ENCODE measurements around the gene FEZF1.

Gene FEZF1

DNA sequence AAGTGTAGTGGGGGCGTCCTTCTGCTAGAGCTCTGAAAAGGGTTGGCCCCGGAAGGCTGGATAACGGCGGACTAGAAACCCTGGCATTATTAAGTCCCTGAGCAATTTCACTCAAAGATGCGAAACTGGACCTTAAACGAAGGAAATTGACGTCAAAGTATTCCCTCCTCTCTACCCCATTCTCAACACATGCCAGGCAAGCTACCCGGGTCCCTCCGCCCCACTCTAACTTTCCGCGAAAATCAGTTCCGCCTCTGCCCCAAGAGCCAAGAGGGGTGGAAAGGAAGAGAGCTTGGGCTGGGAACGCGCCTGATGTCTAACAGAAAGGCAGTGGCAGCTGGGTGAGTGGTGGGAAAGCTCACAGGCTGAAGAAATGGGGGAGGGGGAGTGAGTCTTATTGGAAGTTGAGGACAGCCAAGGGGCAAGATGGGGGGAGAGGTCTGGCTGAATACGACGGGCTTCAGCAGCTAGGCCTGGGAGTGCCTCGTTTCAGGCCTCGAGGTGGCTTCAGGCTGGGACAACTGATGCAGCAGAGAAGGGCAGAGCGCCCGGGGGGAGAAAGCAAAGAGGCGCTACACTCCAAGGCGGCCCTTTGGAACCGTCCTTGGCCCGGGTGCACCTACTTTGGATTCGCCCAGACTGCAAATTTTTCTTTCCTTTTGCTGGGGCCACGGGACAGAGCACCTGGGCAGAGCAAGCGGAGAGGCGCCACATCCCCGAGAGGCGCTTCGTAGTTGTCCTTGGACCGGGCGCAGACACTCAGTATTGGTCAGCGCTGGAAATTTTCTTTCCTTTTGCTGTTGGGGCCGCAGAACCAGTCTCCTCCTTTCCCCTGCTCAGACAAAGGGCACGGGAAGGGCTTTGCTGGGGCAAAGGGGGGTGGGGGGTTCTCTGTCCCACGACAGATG, 2.0 kb upstream of the FEZF1 start:
- Histone ChIP-seq H3K9ac (ENCODE audit: low read length) (peak overlapping the region; percentile 37), H3K27me3 (ENCODE audit: control insufficient read depth, insufficient read depth, low read length) (peaks cover 99% of the 10 kb centered on the region), H3K4me3 (ENCODE audit: low read length) (peak overlapping the region; percentile 76)

DNA sequence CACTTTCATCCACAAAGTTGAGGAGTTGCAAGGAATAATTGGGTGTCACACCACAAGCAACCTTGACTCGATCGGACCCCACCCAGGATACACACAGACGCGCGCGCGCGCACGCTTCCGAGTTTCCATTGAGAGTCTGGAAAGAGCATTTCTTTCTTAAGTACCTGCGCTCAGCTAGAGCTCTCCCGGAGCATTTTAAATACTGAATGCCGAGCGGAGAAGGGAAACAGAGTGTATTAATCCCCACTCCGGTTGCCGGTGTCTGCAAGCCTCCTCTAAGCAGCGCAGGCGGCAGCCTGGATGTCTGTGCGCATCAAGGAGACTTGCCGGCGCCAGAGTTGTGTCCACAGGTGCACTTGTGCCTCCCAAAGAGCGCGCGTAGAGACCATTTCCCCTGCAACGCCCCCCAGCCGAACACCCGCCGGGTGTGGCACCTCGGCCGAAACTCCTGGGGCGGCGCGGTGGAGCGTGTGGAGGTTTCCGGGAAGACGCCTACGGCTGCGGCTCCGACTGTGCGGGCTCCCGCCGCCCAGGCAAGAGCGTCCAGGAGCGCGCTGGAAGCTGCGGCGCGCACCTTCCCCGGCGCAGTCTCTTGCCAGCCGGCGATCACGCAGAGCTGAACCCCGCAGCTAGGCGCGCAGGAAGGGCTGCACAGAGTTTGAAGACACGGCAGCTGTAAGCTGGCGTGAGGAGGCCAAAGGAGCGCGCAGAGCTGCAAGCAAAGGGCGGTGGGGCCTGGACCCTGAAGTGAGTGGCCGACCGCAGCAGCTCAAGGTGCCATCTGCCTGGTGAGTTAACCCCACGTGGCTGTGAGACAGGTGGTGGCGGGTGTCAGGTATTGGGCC, 1.1 kb upstream of the FEZF1 start:
- Histone ChIP-seq H3K36me3 (ENCODE audit: control insufficient read depth, low read depth, low read length) (no peaks in the 10 kb centered on the region), H3K4me1 (ENCODE audit: control insufficient read depth, low read depth, low read length) (peaks cover 40% of the 10 kb centered on the region), H3K9me3 (ENCODE audit: control insufficient read depth, low read depth, low read length) (no peaks in the 10 kb centered on the region), H3K27ac (ENCODE audit: low read length) (no peak overlapping the region), H3K4me3 (ENCODE audit: low read length) (peak overlapping the region; percentile 76), H3K27me3 (ENCODE audit: control insufficient read depth, insufficient read depth, low read length) (peaks cover 99% of the 10 kb centered on the region), H3K9ac (ENCODE audit: low read length) (peak overlapping the region; percentile 9)

More for the DNA sequence above, 2.0 kb upstream of the FEZF1 start:
- Histone ChIP-seq H3K27ac (ENCODE audit: low read length) (no peak overlapping the region), H3K9me3 (ENCODE audit: control insufficient read depth, low read depth, low read length) (no peaks in the 10 kb centered on the region), H3K4me1 (ENCODE audit: control insufficient read depth, low read depth, low read length) (peaks cover 45% of the 10 kb centered on the region), H3K36me3 (ENCODE audit: control insufficient read depth, low read depth, low read length) (no peaks in the 10 kb centered on the region)

DNA sequence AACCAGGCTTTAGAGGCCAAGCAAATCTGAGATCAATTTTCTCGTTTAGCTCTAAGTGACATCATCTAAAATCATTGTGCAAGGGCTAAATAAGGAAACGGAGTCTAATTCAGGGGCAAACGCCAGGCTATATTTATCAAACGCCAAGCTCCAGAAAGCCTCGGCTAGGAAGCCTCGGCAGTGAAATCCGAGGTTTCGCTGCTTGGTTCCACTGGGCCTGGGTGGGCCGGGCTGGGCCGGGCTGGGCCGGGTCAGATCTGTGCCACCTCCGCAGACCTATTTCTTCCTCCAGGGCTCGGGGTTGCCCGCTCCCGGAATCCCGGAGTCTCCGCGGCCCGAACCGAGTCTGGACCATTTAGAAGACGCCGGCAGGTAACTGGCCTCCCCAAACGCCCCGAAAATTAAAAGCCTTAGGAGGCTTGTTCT, 459 bp upstream of the FEZF1 start:
- H3K27ac ChIP-seq (ENCODE audit: low read length) = no peak overlapping the region
- H3K4me3 ChIP-seq (ENCODE audit: low read length) = peak overlapping the region; percentile 76
- peak overlapping the region; percentile 9 for H3K9ac ChIP-seq (ENCODE audit: low read length)
- no peaks in the 10 kb centered on the region for H3K9me3 ChIP-seq (ENCODE audit: control insufficient read depth, low read depth, low read length)
- no peaks in the 10 kb centered on the region for H3K36me3 ChIP-seq (ENCODE audit: control insufficient read depth, low read depth, low read length)
- peaks cover 44% of the 10 kb centered on the region for H3K4me1 ChIP-seq (ENCODE audit: control insufficient read depth, low read depth, low read length)
- H3K27me3 ChIP-seq (ENCODE audit: control insufficient read depth, insufficient read depth, low read length) = peaks cover 100% of the 10 kb centered on the region

- H3K36me3 ChIP-seq (ENCODE audit: control insufficient read depth, low read depth, low read length) = no peaks in the 10 kb centered on the region
- H3K27me3 ChIP-seq (ENCODE audit: control insufficient read depth, insufficient read depth, low read length) = peaks cover 100% of the 10 kb centered on the region
- peaks cover 35% of the 10 kb centered on the region for H3K4me1 ChIP-seq (ENCODE audit: control insufficient read depth, low read depth, low read length)
- H3K9me3 ChIP-seq (ENCODE audit: control insufficient read depth, low read depth, low read length) = no peaks in the 10 kb centered on the region
- H3K9ac ChIP-seq (ENCODE audit: low read length) = peak overlapping the region; percentile 9
- H3K27ac ChIP-seq (ENCODE audit: low read length) = no peak overlapping the region
- H3K4me3 ChIP-seq (ENCODE audit: low read length) = peak overlapping the region; percentile 76
Observed at GRCh38 chr7:122303531-122304318, 825 bp downstream of the FEZF1 start.

GRCh38 chr7:122302761-122303530, 1.6 kb downstream of the FEZF1 start:
- Histone ChIP-seq H3K4me3 (ENCODE audit: low read length) (peak overlapping the region; percentile 76), H3K4me1 (ENCODE audit: control insufficient read depth, low read depth, low read length) (peaks cover 28% of the 10 kb centered on the region), H3K9me3 (ENCODE audit: control insufficient read depth, low read depth, low read length) (no peaks in the 10 kb centered on the region), H3K36me3 (ENCODE audit: control insufficient read depth, low read depth, low read length) (no peaks in the 10 kb centered on the region), H3K9ac (ENCODE audit: low read length) (no peak overlapping the region), H3K27me3 (ENCODE audit: control insufficient read depth, insufficient read depth, low read length) (peaks cover 100% of the 10 kb centered on the region), H3K27ac (ENCODE audit: low read length) (no peak overlapping the region)

DNA sequence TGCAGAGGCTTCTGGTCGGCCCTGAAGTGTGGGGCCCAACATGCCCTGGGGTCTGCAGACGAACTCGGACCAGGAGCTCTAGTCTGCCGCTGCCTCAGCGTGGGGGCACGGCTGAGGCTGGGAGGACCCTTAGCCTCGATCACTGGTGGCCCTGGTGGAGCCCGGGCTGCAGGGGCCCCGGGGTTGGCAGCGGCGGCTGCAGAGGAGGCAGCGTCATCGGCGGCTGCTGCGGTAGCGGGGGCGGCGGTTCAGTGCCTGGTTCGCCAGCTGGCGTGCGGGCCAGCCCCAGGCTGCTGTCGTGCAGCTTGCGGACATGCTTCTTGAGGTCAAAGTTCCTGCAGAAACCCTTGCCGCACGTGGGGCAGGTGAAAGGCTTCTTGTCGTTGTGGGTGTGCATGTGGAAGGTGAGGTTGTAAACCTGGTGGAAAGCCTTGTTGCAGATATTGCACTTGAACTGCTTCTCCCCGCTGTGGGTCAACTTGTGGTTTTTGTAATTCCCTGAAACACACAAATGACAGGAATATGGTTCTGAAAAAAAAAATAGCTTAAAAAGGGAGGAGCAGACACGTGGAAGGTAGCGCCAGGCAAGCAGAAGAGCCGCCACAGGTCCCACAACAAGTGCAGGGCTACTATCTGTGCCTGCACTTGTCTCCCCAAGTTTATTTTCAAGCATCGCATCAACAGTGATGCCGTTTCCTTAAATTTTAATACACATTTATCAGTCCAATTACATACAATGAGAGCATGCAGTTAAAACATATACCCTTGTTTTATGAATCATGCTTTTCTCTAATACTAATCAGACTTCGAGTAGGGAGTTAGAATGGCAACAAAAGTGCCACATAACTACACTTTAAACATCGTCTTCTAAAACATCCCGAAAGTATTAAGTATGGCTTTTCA, 2.4 kb downstream of the FEZF1 start:
- Histone ChIP-seq H3K9ac (ENCODE audit: low read length) (no peak overlapping the region), H3K4me3 (ENCODE audit: low read length) (peak overlapping the region; percentile 76), H3K27ac (ENCODE audit: low read length) (no peak overlapping the region), H3K9me3 (ENCODE audit: control insufficient read depth, low read depth, low read length) (no peaks in the 10 kb centered on the region), H3K27me3 (ENCODE audit: control insufficient read depth, insufficient read depth, low read length) (peaks cover 100% of the 10 kb centered on the region), H3K36me3 (ENCODE audit: control insufficient read depth, low read depth, low read length) (no peaks in the 10 kb centered on the region), H3K4me1 (ENCODE audit: control insufficient read depth, low read depth, low read length) (peaks cover 21% of the 10 kb centered on the region)

DNA sequence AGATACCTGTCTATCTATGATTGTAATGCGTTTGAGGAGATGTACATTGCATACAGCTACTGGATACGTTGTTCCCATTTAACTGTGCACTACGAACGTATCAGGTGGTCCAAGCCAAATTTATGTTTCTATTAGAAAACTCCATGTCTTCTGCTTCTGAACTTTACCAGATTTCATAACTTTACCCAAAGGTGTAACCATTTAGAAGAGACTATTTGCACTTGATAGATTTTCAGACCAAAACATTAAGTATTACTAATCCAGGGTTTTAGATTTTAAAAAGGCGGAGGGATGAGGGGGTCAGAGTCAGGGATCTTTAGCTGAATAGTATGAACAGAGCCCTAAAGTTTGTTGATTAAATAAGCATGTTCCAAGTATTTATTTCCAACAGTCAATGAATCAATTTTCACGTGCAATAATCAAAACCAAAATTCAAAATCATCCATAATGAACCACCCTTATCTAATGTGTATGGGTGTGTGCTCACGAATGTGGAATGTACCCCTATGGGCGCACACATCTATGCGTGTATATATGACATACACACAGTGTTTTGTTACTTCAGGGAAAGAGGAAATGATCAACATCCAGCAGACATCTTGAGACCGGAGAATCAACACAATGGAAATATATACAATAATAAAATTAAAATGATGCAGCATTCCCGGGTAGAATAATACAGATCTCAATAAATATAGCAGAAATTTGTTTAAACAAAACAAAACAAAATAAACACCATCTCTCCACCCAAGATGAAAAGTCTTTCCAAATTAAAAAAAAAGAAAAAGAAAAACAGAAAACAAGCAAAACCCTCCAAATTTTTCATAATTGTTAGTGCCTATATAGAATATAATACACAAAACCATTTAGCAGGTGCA, 3.4 kb downstream of the FEZF1 start:
- Histone ChIP-seq H3K36me3 (ENCODE audit: control insufficient read depth, low read depth, low read length) (no peaks in the 10 kb centered on the region), H3K9me3 (ENCODE audit: control insufficient read depth, low read depth, low read length) (no peaks in the 10 kb centered on the region), H3K9ac (ENCODE audit: low read length) (no peak overlapping the region), H3K27me3 (ENCODE audit: control insufficient read depth, insufficient read depth, low read length) (peaks cover 93% of the 10 kb centered on the region), H3K27ac (ENCODE audit: low read length) (no peak overlapping the region), H3K4me1 (ENCODE audit: control insufficient read depth, low read depth, low read length) (peaks cover 19% of the 10 kb centered on the region), H3K4me3 (ENCODE audit: low read length) (peak overlapping the region; percentile 76)

- Histone ChIP-seq H3K9ac (ENCODE audit: low read length) (peak overlapping the region; percentile 18), H3K36me3 (ENCODE audit: control insufficient read depth, low read depth, low read length) (no peaks in the 10 kb centered on the region), H3K4me1 (ENCODE audit: control insufficient read depth, low read depth, low read length) (peaks cover 19% of the 10 kb centered on the region), H3K4me3 (ENCODE audit: low read length) (peak overlapping the region; percentile 76), H3K27ac (ENCODE audit: low read length) (no peak overlapping the region), H3K9me3 (ENCODE audit: control insufficient read depth, low read depth, low read length) (no peaks in the 10 kb centered on the region), H3K27me3 (ENCODE audit: control insufficient read depth, insufficient read depth, low read length) (peaks cover 84% of the 10 kb centered on the region)
Observed at GRCh38 chr7:122300211-122300932, 4.2 kb downstream of the FEZF1 start.

- Histone ChIP-seq H3K27me3 (ENCODE audit: control insufficient read depth, insufficient read depth, low read length) (peaks cover 78% of the 10 kb centered on the region), H3K9ac (ENCODE audit: low read length) (peak overlapping the region; percentile 12), H3K9me3 (ENCODE audit: control insufficient read depth, low read depth, low read length) (no peaks in the 10 kb centered on the region), H3K4me3 (ENCODE audit: low read length) (peak overlapping the region; percentile 76), H3K27ac (ENCODE audit: low read length) (no peak overlapping the region), H3K4me1 (ENCODE audit: control insufficient read depth, low read depth, low read length) (peaks cover 19% of the 10 kb centered on the region), H3K36me3 (ENCODE audit: control insufficient read depth, low read depth, low read length) (no peaks in the 10 kb centered on the region)
Observed at GRCh38 chr7:122299624-122300210, 4.8 kb downstream of the FEZF1 start.

Data from iPS-18a (cell line).